ENCODE measurements around the gene IQCE.

The IQCE gene

GRCh38 chr7:2657920-2658671, 99.3 kb downstream of the IQCE start:
- no peak for DNase-seq (ENCODE audit: extremely low read depth in 1 of 2, low read depth in 1 of 2)

- no peak for DNase-seq (ENCODE audit: extremely low read depth in 1 of 2, low read depth in 1 of 2)
Observed at GRCh38 chr7:2658941-2659340, 100.2 kb downstream of the IQCE start.

DNA sequence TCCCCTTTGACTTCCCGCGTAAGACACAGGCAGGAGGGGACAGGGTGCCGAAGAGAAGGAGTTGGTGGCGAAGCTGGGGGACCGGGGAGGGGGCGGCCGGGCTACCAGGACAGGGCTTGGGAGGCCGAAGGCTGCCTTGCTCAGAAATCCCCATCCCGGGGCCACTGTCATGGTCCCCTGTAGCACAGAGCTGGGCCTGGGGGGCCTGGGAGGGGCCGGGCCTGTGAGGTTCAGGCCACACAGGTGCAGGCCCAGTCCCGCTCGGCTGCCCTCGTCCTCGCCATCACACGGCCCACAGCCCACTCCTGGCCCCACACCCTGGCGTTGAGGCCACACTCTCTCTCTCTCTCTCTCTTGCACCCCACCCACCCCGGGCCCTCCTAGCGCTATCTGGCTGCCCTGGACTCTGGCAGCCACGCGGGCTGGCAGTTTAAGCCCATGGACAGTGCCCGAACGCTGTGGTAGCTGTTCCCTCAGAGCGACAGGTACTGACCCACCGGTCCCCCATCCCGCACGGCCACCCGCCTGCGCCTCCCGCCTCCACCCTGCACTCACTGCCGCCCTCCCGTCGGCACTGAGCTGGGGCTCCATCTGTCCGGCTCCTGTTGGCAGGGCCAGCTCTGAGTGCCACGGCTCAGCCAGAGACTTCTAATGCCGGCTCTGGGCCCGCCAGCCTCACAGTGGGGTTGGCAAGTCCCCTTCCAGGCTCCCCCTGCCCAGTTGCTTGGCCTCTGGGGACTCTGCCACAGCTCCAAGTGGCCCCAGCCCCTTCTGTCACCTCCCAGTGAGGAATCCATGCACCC, 101.0 kb downstream of the IQCE start:
- DNase-seq (ENCODE audit: extremely low read depth in 1 of 2, low read depth in 1 of 2) = no peak

DNA sequence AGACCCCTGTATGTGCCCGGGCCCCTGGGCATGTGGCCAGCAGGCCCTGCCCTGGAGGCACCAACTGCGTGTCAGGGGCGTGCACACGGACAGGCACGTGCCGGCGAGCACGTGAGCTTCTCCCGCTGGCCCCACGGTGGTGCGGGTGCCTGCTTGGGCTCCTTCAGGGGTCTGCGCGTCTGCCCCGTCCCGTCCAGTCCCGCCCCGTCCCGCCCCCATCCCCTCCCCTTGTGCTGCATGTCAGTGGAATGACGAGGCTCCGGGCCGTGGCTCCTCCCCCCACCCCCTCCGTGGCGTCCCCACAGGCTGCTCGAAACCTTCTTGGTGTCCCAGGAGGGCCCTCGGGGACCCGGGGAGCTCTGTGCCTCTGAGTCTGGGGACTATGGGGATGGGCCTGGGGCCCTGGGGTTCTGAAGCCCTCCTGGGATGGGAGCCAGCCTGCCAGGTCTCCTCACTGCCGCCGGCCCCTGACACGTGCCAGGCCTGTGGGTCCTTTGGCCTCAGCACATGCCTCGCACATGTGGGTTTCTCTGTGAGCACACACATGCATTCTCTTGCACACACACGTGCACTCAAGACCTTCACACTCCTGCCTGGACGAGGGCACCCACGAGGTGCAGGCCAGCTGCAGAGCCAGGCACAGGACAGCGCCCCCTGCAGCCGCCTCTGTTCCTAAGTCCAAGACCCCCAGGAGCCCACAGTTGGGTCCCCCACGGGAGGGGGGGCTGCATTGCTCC, 101.7 kb downstream of the IQCE start:
- no peak for DNase-seq (ENCODE audit: extremely low read depth in 1 of 2, low read depth in 1 of 2)

GRCh38 chr7:2661096-2661449, 102.3 kb downstream of the IQCE start:
- no peak for DNase-seq (ENCODE audit: extremely low read depth in 1 of 2, low read depth in 1 of 2)

GRCh38 chr7:2661602-2662272, 103.0 kb downstream of the IQCE start:
- no peak for DNase-seq (ENCODE audit: extremely low read depth in 1 of 2, low read depth in 1 of 2)

DNA sequence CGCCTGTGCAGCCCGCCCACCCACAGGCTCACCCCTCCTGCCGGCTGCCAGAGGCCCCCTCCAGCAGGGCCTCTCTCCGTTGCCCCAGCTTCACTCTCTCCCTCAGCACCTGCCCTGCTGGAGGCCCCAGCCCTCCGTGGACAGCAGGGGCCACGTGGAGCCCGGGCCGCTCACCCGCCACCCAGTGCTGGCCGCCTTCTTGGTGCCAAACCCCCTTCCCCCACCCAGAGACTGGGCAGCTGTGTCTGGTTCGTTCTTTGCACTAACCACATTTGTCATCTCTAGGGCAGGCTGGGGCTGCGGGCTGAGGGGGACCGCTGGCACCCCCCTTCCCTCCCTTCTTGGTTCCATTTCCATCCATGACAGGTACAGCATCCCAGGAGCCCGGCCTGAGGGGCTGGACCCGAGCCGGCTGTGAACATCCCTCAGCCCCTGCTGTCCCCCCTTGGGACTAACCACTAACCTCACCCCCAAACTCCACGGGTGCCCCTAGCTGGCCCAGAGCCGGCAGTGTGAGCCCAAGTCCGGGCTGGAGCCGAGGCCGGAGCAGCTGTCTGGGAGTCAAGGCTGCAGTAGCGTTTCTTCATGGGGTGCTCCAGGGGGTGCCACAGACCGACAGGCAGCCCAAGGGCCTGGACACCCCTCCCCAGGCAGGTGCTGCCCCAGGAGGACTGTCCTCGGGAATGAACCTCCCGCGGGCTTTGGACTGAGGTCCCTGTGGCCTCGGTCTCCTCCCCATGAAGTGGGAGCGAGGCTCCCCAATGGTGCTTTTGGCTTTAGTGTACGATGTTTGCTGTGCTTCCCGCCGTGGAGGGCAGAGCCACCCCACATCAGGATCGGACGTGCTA, 103.7 kb downstream of the IQCE start:
- DNase-seq (ENCODE audit: extremely low read depth in 1 of 2, low read depth in 1 of 2) = no peak

- DNase-seq (ENCODE audit: extremely low read depth in 1 of 2, low read depth in 1 of 2) = no peak
Observed at GRCh38 chr7:2663121-2663886, 104.5 kb downstream of the IQCE start.

- DNase-seq (ENCODE audit: extremely low read depth in 1 of 2, low read depth in 1 of 2) = no peak
Observed at GRCh38 chr7:2663960-2664359, 105.2 kb downstream of the IQCE start.
